Measurements from ENCODE around the gene GSTM5. TPM values are rescaled to one million over a fixed set of nuclear protein-coding genes. Genes with fewer than 3 reads are reported as not detected.
"Not testable (repeated sequence)": the region's sequence is repeated elsewhere in the genome, so short reads cannot be mapped to it uniquely, and the experiment has no call there.

Gene GSTM5
- polyA plus RNA-seq, 12 donors, result 10.2 to 32.5 (median 24.9) TPM; not detected in 1

GRCh38 chr1:109760581-109761226 is 48.7 kb downstream of the GSTM5 start:
- no peak for DNase-seq

- DNase-seq, result no peak
Observed at GRCh38 chr1:109761227-109762038, 49.4 kb downstream of the GSTM5 start.

GRCh38 chr1:109762039-109762585 is 50.1 kb downstream of the GSTM5 start:
- DNase-seq, result no peak

- DNase-seq, result no peak
Observed at GRCh38 chr1:109762821-109763645, 51.0 kb downstream of the GSTM5 start.

GRCh38 chr1:109763646-109764415 is 51.8 kb downstream of the GSTM5 start, which contains the start of gene EPS8L3:
EPS8L3 (minus strand) TSS chr1:109763923; CDS start chr1:109761749, 2,174 bp downstream.
- DNase-seq, result no peak

- no peak for DNase-seq
Observed at GRCh38 chr1:109764561-109765482, 52.8 kb downstream of the GSTM5 start.

GRCh38 chr1:109765483-109765815 is 53.4 kb downstream of the GSTM5 start:
- DNase-seq, result no peak

GRCh38 chr1:109765896-109766615 is 54.0 kb downstream of the GSTM5 start:
- DNase-seq, result no peak

- not testable (repeated sequence) for DNase-seq
Observed at GRCh38 chr1:109766991-109767636, 55.1 kb downstream of the GSTM5 start.

Other genes with a start within 250 kb of the GSTM5 start
- 100 to 1,000 TPM in 11 of 12 donors, 10 to 100 TPM in 1; 64.4 to 356 (median 243) TPM for gene SYPL2, start 245.7 kb upstream of the GSTM5 start, polyA plus RNA-seq (ENCODE audit: insufficient read length in 12 of 12)
- gene ATXN7L2, start 228.3 kb upstream of the GSTM5 start, polyA plus RNA-seq (ENCODE audit: insufficient read length in 12 of 12), result 10 to 100 TPM in 10 of 12 donors, 1 to 10 TPM in 1, not detected in 1; 9.3 to 30.9 (median 21.0) TPM
- 10 to 100 TPM in 4 of 12 donors, 1 to 10 TPM in 7, not detected in 1; 6.9 to 13.9 (median 9.4) TPM for gene CYB561D1, start 218.2 kb upstream of the GSTM5 start, polyA plus RNA-seq (ENCODE audit: insufficient read length in 12 of 12)
- gene AMIGO1, start 202.5 kb upstream of the GSTM5 start, polyA plus RNA-seq (ENCODE audit: insufficient read length in 12 of 12), result 10 to 100 TPM in 8 of 12 donors, 1 to 10 TPM in 3, not detected in 1; 4.1 to 16.8 (median 12.4) TPM
- 1 to 10 TPM in 10 of 12 donors, not detected in 2; 1.6 to 3.6 (median 2.2) TPM for gene GPR61, start 172.4 kb upstream of the GSTM5 start, polyA plus RNA-seq (ENCODE audit: insufficient read length in 12 of 12)
- 10 to 100 TPM in 1 of 12 donors, 1 to 10 TPM in 10, not detected in 1; 6.2 to 10.7 (median 7.6) TPM for gene GNAI3, start 163.6 kb upstream of the GSTM5 start, polyA plus RNA-seq (ENCODE audit: insufficient read length in 12 of 12)
- not detected for gene GNAT2, start 92.6 kb upstream of the GSTM5 start, polyA plus RNA-seq (ENCODE audit: insufficient read length in 12 of 12)
- gene AMPD2, start 92.4 kb upstream of the GSTM5 start, polyA plus RNA-seq (ENCODE audit: insufficient read length in 12 of 12), result 10 to 100 TPM in 11 of 12 donors, not detected in 1; 22.1 to 54.9 (median 33.5) TPM
- gene GSTM4, start 56.2 kb upstream of the GSTM5 start, polyA plus RNA-seq (ENCODE audit: insufficient read length in 12 of 12), result 10 to 100 TPM in 11 of 12 donors, not detected in 1; 12.2 to 26.8 (median 18.9) TPM
- 100 to 1,000 TPM in 11 of 12 donors, not detected in 1; 122 to 195 (median 169) TPM for gene GSTM2, start 44.2 kb upstream of the GSTM5 start, polyA plus RNA-seq (ENCODE audit: insufficient read length in 12 of 12)
- gene GSTM1, start 24.4 kb upstream of the GSTM5 start, polyA plus RNA-seq (ENCODE audit: insufficient read length in 12 of 12), result 10 to 100 TPM in 6 of 12 donors, 1 to 10 TPM in 2, under 1 TPM in 3, not detected in 1; 0.39 to 89.9 (median 48.3) TPM
- gene GSTM3, start 28.8 kb downstream of the GSTM5 start, polyA plus RNA-seq (ENCODE audit: insufficient read length in 12 of 12), result 10 to 100 TPM in 11 of 12 donors, not detected in 1; 17.8 to 60.4 (median 38.3) TPM
- gene EPS8L3, start 51.7 kb downstream of the GSTM5 start, polyA plus RNA-seq (ENCODE audit: insufficient read length in 12 of 12), result 10 to 100 TPM in 1 of 12 donors, under 1 TPM in 3, not detected in 8; 0.05 to 15.0 (median 0.31) TPM
- gene CSF1, start 198.6 kb downstream of the GSTM5 start, polyA plus RNA-seq (ENCODE audit: insufficient read length in 12 of 12), result 10 to 100 TPM in 3 of 12 donors, 1 to 10 TPM in 8, not detected in 1; 6.0 to 17.8 (median 8.8) TPM

Data from muscle of arm (tissue), 12 donors.